Esophagus muscularis mucosa (tissue), 3 donors: Measurements from ENCODE around the gene MEIS3.

Experiments
- CTCF ChIP-seq, 3 experiments: fragments of 200-600 bp in 2 of 3; fragments of 450-650 bp in 1 of 3; sonication (generic) in 2 of 3; IDR thresholded peaks; one replicate each; pipeline ENCODE4 v1.5.1; 2017 to 2019; ENCODE audit warnings: antibody characterized with exemption in 3 of 3, mild to moderate bottlenecking in 2 of 3, moderate library complexity in 1 of 3
- POLR2A ChIP-seq: fragments of 450-650 bp; IDR thresholded peaks from one replicate; pipeline ENCODE4 v1.6.1; 2017; ENCODE audit warnings: antibody characterized with exemption, moderate library complexity, mild to moderate bottlenecking, low read depth

- TF ChIP-seq CTCF (IDR thresholded peaks at IDR 0.05) (no peak), POLR2A (no peak)
These were observed 2.7 kb downstream of the MEIS3 start for GRCh38 chr19:47416643-47416985.
